Nephron progenitor cell (in vitro differentiated cells): ENCODE data around the gene FABP1.

Experiments used
- DNase-seq: peaks from one replicate; pipeline ENCODE4 v3.0.0; 2021
- H3K27ac Mint-ChIP-seq: 2 replicates; pipeline ENCODE4 v1.8.0; 2021; ENCODE audit warnings: mild to moderate bottlenecking, moderate library complexity, mixed read lengths
- H3K27me3 Mint-ChIP-seq: 2 replicates; pipeline ENCODE4 v1.8.0; 2021; ENCODE audit warnings: mild to moderate bottlenecking, low read depth, mixed read lengths; ENCODE audit not compliant: poor library complexity
- H3K36me3 Mint-ChIP-seq: 2 replicates; pipeline ENCODE4 v1.8.0; 2021; ENCODE audit warnings: low read depth, mixed read lengths
- H3K4me1 Mint-ChIP-seq: 2 replicates; pipeline ENCODE4 v1.8.0; 2021; ENCODE audit warnings: mixed read lengths
- H3K4me3 Mint-ChIP-seq: 2 replicates; pipeline ENCODE4 v1.8.0; 2021; ENCODE audit warnings: mild to moderate bottlenecking, moderate library complexity, mixed read lengths
- H3K9me3 Mint-ChIP-seq: 2 replicates; pipeline ENCODE4 v1.8.0; 2021; ENCODE audit warnings: mild to moderate bottlenecking, moderate library complexity, mixed read lengths
- TF ChIP-seq, protein P1 (sequence below): fragments of 200-600 bp; sonication (generic); IDR thresholded peaks from 2 replicates; pipeline ENCODE4 v1.5.0; 2021; ENCODE audit warnings: antibody characterized with exemption

Gene FABP1

DNA sequence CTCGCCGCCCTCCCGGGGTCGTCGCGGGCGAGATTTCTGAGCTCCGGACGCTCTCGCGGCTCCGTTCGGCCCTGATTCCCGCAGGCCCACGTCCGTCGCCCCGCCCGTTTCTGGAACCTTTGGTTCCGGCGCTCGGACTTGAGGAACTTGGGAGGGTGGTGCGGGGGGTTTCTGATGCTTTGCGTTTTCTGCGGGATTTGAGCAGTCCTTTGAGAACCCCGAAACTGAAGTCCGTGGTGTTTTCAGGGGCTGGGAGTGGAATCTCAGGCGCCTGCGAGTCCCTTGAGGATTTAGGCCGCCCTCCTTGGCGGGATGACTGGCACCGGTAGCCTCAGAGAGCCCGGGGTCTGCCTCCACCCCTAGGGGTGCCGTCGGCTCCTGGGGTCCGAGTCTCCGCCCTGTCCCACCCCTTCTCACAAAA, 42.6 kb upstream of the FABP1 start:
- Mint-ChIP-seq H3K36me3 (peaks cover 23% of the 10 kb centered on the region), H3K4me1 (peaks cover 10% of the 10 kb centered on the region), H3K4me3 (peak overlapping the region; percentile 78), H3K9me3 (peaks cover 44% of the 10 kb centered on the region), H3K27me3 (peaks cover 57% of the 10 kb centered on the region), H3K27ac (no peak overlapping the region)
- TF ChIP-seq, protein P1, sequence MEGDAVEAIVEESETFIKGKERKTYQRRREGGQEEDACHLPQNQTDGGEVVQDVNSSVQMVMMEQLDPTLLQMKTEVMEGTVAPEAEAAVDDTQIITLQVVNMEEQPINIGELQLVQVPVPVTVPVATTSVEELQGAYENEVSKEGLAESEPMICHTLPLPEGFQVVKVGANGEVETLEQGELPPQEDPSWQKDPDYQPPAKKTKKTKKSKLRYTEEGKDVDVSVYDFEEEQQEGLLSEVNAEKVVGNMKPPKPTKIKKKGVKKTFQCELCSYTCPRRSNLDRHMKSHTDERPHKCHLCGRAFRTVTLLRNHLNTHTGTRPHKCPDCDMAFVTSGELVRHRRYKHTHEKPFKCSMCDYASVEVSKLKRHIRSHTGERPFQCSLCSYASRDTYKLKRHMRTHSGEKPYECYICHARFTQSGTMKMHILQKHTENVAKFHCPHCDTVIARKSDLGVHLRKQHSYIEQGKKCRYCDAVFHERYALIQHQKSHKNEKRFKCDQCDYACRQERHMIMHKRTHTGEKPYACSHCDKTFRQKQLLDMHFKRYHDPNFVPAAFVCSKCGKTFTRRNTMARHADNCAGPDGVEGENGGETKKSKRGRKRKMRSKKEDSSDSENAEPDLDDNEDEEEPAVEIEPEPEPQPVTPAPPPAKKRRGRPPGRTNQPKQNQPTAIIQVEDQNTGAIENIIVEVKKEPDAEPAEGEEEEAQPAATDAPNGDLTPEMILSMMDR: no peak
- DNase-seq: no peak

DNA sequence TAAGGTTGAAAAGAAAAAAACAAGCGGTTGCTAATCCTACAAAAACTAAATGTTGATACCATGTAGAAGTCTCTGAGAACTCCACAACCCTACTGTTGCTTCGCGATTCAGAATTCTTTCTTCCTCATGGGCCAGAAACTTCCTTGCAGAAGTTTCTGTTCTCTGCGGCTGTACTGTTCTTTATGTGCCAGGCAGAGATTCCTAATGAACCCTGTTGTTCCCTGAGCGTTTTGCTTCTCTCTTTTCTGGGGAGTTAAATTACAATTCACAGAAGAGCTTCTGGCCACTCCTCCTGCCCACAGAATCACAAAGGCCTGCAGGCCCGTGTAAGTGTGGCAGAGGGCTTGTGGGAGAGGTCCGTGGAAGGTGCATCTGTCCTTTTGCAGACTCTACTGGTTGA, 40.5 kb upstream of the FABP1 start:
- TF ChIP-seq, protein P1: no peak
- Mint-ChIP-seq H3K27me3 (peaks cover 44% of the 10 kb centered on the region), H3K4me1 (peaks cover 10% of the 10 kb centered on the region), H3K4me3 (no peak overlapping the region), H3K27ac (peak overlapping the region; percentile 51), H3K9me3 (peaks cover 44% of the 10 kb centered on the region), H3K36me3 (peaks cover 19% of the 10 kb centered on the region)
- no peak for DNase-seq

GRCh38 chr2:88167740-88168139, 39.9 kb upstream of the FABP1 start:
- Mint-ChIP-seq H3K4me3 (no peak overlapping the region), H3K27me3 (peaks cover 42% of the 10 kb centered on the region), H3K27ac (no peak overlapping the region), H3K36me3 (peaks cover 19% of the 10 kb centered on the region), H3K9me3 (peaks cover 44% of the 10 kb centered on the region), H3K4me1 (peaks cover 10% of the 10 kb centered on the region)
- DNase-seq: no peak
- TF ChIP-seq, protein P1: no peak

- no peak overlapping the region for H3K4me3 Mint-ChIP-seq
- peaks cover 22% of the 10 kb centered on the region for H3K27me3 Mint-ChIP-seq
- DNase-seq: no peak
- H3K4me1 Mint-ChIP-seq: no peaks in the 10 kb centered on the region
- H3K36me3 Mint-ChIP-seq: peaks cover 9% of the 10 kb centered on the region
- H3K27ac Mint-ChIP-seq: no peak overlapping the region
- TF ChIP-seq, protein P1: no peak
- peaks cover 31% of the 10 kb centered on the region for H3K9me3 Mint-ChIP-seq
Observed at GRCh38 chr2:88165332-88166003, 37.6 kb upstream of the FABP1 start.

DNA sequence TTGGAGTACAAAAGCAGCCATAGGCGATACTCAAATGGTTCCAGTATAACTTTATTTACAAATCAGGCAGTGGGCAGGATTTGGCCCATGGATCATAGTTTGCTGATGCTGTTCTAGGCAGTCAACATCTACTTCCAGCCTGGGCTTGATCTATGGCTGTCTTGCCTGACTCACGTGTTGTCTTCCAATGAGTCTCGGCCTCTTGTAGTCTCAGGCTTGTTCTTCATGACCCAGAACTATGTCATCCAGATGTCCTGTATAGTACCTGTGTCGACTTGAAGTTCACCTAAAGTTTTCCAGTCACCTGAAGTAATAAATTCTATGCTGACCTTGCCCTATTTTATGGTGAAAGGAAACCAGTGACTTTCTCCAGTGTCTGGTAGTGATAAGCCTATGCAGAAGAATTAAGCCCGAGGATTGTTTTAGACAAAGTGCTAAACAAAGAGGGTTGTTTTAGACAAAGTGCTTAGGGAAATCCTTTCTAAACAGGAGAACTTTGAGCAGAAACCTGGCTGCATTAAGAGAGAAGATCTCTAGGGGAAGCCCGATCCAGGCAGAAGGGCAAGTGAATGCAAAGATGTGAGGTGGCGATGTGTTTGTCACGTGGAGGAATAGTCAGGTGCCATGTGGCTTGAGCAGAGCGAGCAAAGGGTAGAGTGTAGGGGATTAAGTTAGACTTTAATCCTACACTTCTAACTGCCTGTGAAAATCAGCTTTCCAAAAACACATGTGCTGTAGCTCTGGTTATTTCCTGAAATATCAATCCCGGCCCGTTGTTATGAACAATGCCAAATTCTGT, 33.8 kb upstream of the FABP1 start:
- Mint-ChIP-seq H3K27me3 (peaks cover 5% of the 10 kb centered on the region), H3K36me3 (no peaks in the 10 kb centered on the region), H3K4me1 (no peaks in the 10 kb centered on the region), H3K4me3 (no peak overlapping the region), H3K27ac (no peak overlapping the region), H3K9me3 (peaks cover under 1% of the 10 kb centered on the region)
- TF ChIP-seq, protein P1: no peak
- no peak for DNase-seq
